ENCODE results near the gene ADGB.

ADGB gene

GRCh38 chr6:146635165-146635564 lies 36.4 kb downstream of the ADGB start:
- DNase-seq: no peak

- no peak for DNase-seq
These were observed 37.7 kb downstream of the ADGB start for GRCh38 chr6:146636481-146636880.

- DNase-seq: no peak
These were observed 44.1 kb downstream of the ADGB start for GRCh38 chr6:146642921-146643320.

DNA sequence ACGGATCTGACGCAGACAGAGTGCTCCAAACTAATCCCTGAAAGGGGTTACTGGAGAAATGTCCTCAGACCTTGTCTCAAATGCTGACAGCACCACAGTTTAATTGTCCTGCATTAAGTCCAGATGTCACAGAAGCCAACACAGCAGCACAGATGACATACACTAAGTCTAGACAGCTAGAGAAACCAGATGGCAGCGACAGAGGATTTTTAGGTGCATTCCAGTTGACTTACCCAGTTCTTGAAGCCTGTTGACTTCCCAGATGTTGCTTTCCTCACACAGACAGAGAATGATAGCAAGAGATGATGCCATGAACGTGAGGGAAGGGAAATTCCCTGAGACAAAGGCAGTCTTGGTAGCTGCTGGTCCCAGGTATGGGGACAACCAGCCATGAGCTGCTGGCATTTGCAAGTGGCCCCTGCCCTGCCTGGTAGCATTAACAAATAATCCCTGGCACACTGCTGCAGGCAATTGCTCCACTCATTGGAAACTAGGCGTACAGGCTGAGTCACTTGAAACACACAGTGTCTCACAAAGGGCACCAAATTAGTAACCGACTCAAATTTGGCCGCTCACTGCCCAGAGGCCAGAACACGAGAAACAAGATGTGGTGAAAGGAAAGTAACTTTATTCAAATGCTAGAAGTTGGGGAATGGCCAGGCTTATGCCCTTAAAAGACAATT lies 52.2 kb downstream of the ADGB start:
- no peak for DNase-seq

DNA sequence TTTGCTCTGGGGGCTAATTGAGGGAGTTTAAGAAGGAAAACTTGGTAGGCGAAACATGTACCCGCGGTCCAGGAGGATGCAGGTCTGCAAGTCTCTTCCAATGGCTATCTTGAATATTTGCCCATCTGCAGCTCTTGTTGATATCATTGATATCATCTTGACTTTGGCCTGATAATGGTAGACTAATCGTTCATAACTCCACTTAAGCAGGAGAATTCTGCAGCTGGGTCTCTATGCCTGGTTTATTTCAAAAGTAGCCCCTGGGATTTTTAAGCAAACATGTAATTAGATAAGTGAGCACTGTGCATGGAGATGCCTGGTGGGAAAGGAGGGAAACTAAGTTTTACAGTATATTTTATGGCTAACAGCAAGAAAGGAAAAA lies 52.7 kb downstream of the ADGB start:
- DNase-seq: no peak

- no peak for DNase-seq
These were observed 58.7 kb downstream of the ADGB start for GRCh38 chr6:146657432-146657831.

DNA sequence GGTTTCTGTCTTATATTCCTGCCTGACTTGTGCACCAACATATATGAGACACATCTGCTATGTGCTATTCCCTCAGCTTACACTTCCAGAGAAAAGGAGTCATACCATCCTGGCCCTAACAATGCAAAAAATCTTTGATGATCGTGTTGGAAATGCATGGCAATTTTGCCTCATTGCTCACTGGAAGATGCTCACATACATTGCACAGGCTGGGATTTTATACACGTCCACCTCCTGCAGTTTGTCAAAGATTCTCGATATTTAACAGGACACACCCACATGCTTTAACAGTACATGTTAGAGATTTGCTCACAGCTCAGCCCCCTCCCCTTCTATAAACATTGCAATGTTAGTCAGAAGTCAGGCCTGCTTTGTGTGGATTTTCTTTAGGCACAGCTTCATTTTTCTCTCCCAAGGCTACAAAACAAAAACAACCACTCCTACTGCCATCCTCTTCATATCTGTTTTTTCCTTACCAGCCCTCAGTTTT lies 66.1 kb downstream of the ADGB start:
- DNase-seq: no peak

GRCh38 chr6:146666909-146667308 lies 68.1 kb downstream of the ADGB start:
- DNase-seq: no peak

- DNase-seq: no peak
These were observed 71.4 kb downstream of the ADGB start for GRCh38 chr6:146670161-146670560.

DNA sequence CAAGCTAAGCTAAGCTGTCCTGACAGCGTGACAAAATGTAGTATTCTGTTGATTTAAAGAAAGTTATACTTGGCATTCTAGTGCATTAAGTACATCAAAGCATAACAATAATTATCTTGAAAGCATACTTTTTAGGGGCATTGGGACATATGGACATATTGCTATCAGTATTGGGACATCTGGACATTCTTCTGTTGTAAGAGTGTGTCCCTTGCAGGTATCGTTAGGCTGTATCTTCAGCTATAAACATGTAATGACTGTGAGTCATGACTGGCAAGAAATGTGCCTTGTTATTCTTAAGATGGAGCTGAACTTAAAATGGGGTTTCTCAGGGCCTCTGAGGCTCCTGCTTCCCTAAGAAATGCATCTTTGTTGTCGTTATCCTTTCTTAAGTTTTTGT lies 74.3 kb downstream of the ADGB start:
- DNase-seq: no peak

DNA sequence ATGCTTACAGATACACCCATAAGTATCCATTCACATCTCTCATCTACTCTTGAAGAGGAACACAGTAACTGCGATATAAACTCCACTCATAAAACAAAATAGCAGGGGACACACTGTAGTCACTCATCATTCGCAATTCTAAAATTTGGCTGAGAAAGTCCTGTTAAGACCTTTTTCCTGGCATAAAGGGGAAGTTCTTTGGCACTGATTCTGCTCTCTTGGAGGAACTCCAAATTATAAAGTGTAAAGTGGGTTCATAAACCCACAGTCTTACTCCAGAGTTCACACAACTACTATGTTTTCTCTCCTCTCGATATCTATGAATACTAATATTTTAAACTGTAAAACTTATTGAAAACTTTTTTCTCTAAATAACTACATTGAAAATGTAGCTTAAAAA lies 80.6 kb downstream of the ADGB start:
- no peak for DNase-seq

GRCh38 chr6:146682919-146683318 lies 84.1 kb downstream of the ADGB start:
- DNase-seq: no peak

DNA sequence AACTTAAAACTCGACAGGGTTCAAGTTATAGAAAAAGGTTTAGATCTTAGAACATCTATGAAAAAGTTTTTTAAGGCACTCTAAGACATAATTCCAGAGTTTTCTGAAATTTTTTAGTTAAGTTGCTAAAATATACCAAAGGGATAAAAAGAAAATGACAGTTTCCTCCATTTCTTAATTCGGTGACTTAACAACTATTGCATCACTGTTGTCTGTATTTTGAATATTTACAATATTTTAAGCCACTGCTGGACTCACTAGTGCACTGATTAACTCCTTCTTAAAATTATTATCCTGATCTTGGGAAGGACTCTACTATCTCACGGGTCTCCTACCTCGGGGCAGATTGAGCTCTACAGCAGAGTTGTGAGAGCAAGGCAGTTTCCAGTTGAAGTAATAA lies 91.0 kb downstream of the ADGB start:
- no peak for DNase-seq

- DNase-seq: no peak
These were observed 94.6 kb downstream of the ADGB start for GRCh38 chr6:146693342-146693741.

DNA sequence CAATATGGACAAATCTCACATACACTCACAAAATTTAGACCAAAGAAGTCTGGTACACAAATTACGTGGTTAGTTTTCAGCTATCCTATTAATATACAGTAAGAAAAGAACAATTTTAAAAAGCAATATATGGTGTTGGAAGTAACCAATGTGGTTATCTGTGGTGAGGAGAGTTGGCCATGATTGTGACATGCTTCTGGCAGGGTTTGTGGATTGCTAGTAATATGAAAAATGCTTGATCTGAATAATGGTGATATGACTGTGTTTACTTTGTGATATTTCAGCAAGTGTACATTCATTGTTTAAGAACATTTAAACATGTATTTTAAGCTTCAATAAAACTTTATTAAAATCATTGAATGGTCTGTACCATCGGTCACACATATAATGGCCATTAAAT lies 99.1 kb downstream of the ADGB start:
- DNase-seq: no peak

DNA sequence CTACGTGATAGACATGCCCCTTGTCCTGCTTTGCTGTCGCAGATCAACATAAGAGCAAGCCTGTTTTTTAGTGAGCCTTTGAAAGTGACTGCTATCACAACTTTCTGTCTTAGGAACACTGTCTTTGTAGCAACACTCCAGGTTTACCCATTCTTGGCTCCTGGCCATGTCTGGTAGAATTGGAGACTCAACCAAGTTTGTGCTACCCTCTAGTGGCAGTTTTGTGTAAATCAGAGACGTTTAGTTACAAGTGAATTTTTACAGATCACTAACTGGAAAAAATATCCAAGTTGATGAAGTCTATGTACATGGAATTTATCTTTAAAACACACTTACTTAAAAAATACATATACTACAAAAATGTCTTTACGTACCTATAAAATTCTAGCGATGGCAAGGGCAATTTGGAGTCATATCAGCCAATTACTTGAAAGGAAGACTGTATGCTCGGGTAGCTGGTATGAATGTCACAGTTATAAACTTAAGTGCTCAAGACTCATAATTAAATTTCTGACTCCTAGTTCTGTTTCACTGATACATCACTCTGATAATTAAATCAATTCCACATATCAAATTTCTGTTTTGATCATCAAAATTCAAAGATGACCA lies 101.4 kb downstream of the ADGB start:
- peak; percentile 60 for DNase-seq

- no peak for DNase-seq
These were observed 102.9 kb downstream of the ADGB start for GRCh38 chr6:146701632-146702031.

- no peak for DNase-seq
These were observed 110.4 kb downstream of the ADGB start for GRCh38 chr6:146709036-146709622.

- DNase-seq: no peak
These were observed 120.6 kb downstream of the ADGB start for GRCh38 chr6:146719387-146719786.

GRCh38 chr6:146739696-146740095 lies 140.9 kb downstream of the ADGB start:
- DNase-seq: no peak

DNA sequence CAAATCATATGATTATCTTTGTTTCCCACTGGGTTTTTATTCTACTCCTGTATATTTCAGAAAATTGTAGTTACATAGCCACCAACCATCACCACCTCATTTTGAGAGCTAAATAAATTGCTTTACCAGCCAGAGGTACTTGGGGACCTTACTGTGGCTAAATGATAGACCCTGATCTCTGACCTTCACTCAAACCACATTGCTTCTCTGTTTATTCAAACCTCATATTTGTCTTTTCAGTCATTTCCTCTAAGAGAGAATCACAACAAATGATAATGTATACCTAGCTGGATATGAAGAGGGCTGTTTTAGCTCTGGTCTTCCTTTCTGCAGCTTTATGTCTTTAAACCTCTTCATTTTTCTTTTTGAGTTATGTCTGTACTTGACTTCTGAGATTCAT lies 142.8 kb downstream of the ADGB start:
- no peak for DNase-seq

DNA sequence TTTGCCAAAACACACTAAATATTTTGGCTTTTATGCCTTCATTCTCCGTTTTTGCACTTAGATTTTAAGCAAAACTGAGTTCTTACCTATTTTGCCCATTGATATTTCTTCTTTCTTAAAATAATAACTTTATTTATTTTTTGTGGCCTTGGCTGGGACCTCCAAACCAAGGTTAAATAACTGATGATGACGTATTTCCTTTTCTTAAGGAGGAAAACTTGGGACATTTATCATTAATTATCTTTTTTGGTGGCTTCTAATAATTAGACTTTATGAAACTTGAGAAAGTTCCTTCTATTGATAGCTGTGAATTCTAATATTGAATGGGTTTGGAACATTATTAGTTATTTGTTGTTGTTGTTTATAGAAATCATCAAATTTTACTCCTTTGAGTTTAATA lies 154.5 kb downstream of the ADGB start:
- no peak for DNase-seq

DNA sequence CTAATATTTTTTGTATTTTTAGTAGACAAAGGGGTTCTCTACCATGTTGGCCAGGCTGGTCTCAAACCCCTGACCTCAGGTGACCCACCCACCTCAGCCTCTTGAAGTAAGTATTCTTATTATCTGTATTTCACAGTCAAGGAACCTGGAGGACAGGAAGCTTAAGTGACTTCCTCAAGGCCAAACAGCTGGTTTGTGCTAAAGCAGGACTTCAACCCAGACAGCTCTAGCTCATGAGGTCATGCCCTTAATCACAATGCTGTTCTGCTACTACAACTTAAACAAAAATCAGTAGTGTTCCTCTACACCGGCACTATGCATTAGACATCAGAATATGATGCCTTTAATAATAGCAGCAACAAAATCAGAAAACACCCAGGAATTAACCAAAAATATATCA lies 168.9 kb downstream of the ADGB start:
- DNase-seq: no peak

- no peak for DNase-seq
These were observed 169.9 kb downstream of the ADGB start for GRCh38 chr6:146768722-146769121.

All from activated CD8-positive, alpha-beta memory T cell treated with anti-CD3 and anti-CD28 coated beads for 24 hours (primary cell).